B cell (primary cell): ENCODE results near the gene FSD1. TPM values are rescaled to one million over a fixed set of nuclear protein-coding genes. Genes with fewer than 3 reads are reported as not detected.

Experiments
- ATAC-seq: fragments of 200-7000 bp; cut with Tn5 transposase; one replicate; pipeline ENCODE4 v1.10.0; 2021; ENCODE audit warnings: low read depth, mild to moderate bottlenecking, moderate number of reproducible peaks, moderate library complexity
- CTCF ChIA-PET: fragments of 350-600 bp; sonication (Branson Sonifier 250); formaldehyde crosslinking; loops from one replicate; lab custom pipeline; 2021; ENCODE audit warnings: antibody characterized with exemption, inconsistent platforms; lab: Charles Lee
- POLR2A ChIA-PET: fragments of 350-600 bp; sonication (Branson Sonifier 250); formaldehyde crosslinking; loops from one replicate; lab custom pipeline; 2021; ENCODE audit warnings: antibody characterized with exemption; lab: Charles Lee
- DNase-seq: peaks from one replicate; pipeline ENCODE4 v3.0.0; 2013
- H2AFZ ChIP-seq: 2 replicates; pipeline ENCODE4 v1.6.1; 2012; ENCODE audit warnings: mild to moderate bottlenecking, low read depth, low read length; ENCODE audit not compliant: insufficient read depth, poor library complexity, severe bottlenecking
- H3K27ac ChIP-seq, 2 donors: 1 replicate in 1 of 2; 2 replicates in 1 of 2; pipeline ENCODE4 v1.5.1; 2012 to 2013; ENCODE audit warnings: low read length in 2 of 2, mild to moderate bottlenecking in 2 of 2, moderate library complexity in 1 of 2
- H3K27me3 ChIP-seq, 4 experiments: fragments of 200-600 bp in 1 of 4; sonication (generic) in 1 of 4; replicated peaks in 1 of 4; 1 replicate in 2 of 4; 2 replicates in 2 of 4; pipeline versions ENCODE4 v1.6.1 to v1.7.0; 2013 to 2016; ENCODE audit warnings: low read length in 3 of 4, mild to moderate bottlenecking in 2 of 4, mixed read lengths in 1 of 4, moderate library complexity in 1 of 4; ENCODE audit not compliant: insufficient read depth in 4 of 4, control insufficient read depth in 3 of 4; ENCODE audit errors: control extremely low read depth in 1 of 4
- H3K36me3 ChIP-seq, 2 experiments: replicated peaks in 1 of 2; 1 replicate in 1 of 2; 2 replicates in 1 of 2; pipeline versions ENCODE4 v1.6.1 to v1.7.1; 2013; ENCODE audit warnings: low read length in 1 of 2; ENCODE audit not compliant: insufficient read depth in 2 of 2, control insufficient read depth in 1 of 2; ENCODE audit errors: control extremely low read depth in 1 of 2, extremely low read depth in 1 of 2
- H3K4me1 ChIP-seq, 2 donors: fragments of 200-600 bp in 1 of 2; sonication (generic) in 1 of 2; 1 replicate in 1 of 2; 2 replicates in 1 of 2; pipeline versions ENCODE4 v1.5.1 to v1.6.1; 2013 to 2017; ENCODE audit warnings: low read length in 2 of 2; ENCODE audit not compliant: control insufficient read depth in 2 of 2, insufficient read depth in 2 of 2
- H3K4me2 ChIP-seq: replicated peaks from 2 replicates; pipeline ENCODE3; 2012; ENCODE audit warnings: mild to moderate bottlenecking, low read depth, low read length; ENCODE audit not compliant: poor library complexity, severe bottlenecking
- H3K4me3 ChIP-seq, 5 experiments: fragments of 200-600 bp in 1 of 5; sonication (generic) in 1 of 5; 1 replicate in 3 of 5; 2 replicates in 2 of 5; pipeline versions ENCODE4 v1.5.1 to v1.7.0; 2011 to 2016; ENCODE audit warnings: low read length in 4 of 5, mild to moderate bottlenecking in 4 of 5, low read depth in 2 of 5, control low read depth in 1 of 5, moderate library complexity in 1 of 5; ENCODE audit not compliant: insufficient read depth in 1 of 5; ENCODE audit errors: control extremely low read depth in 1 of 5, extremely low read depth in 1 of 5
- H3K79me2 ChIP-seq: fragments of 200-600 bp; sonication (generic); one replicate; pipeline ENCODE4 v1.6.0; 2016; ENCODE audit warnings: low read length; ENCODE audit not compliant: control insufficient read depth, insufficient read depth
- H3K9ac ChIP-seq: fragments of 200-600 bp; sonication (generic); 2 replicates; pipeline ENCODE4 v1.6.1; 2017; ENCODE audit warnings: mild to moderate bottlenecking, low read length, moderate library complexity
- H3K9me3 ChIP-seq, 3 donors: one replicate each; pipeline versions ENCODE4 v1.6.1 to v1.7.1; 2013; ENCODE audit warnings: low read length in 2 of 3; ENCODE audit not compliant: control insufficient read depth in 2 of 3, insufficient read depth in 1 of 3; ENCODE audit errors: control extremely low read depth in 1 of 3
- H4K20me1 ChIP-seq: 2 replicates; pipeline ENCODE4 v1.6.0; 2012; ENCODE audit warnings: mild to moderate bottlenecking, low read length; ENCODE audit not compliant: insufficient read depth, control insufficient read depth, poor library complexity, severe bottlenecking
- H3K27ac Mint-ChIP-seq: one replicate; pipeline ENCODE4 v1.8.0; 2021; ENCODE audit warnings: mixed read lengths
- H3K27me3 Mint-ChIP-seq: one replicate; pipeline ENCODE4 v1.8.0; 2021; ENCODE audit warnings: mixed read lengths
- H3K4me1 Mint-ChIP-seq: one replicate; pipeline ENCODE4 v1.8.0; 2021; ENCODE audit warnings: mixed read lengths
- H3K4me3 Mint-ChIP-seq: one replicate; pipeline ENCODE4 v1.8.0; 2021; ENCODE audit warnings: mixed read lengths
- H3K9me3 Mint-ChIP-seq: one replicate; pipeline ENCODE4 v1.8.0; 2022; ENCODE audit warnings: mixed read lengths; ENCODE audit not compliant: insufficient read depth
- EZH2 ChIP-seq: IDR thresholded peaks from 2 replicates; pipeline ENCODE4 v1.6.1; 2012; ENCODE audit warnings: borderline replicate concordance, low read depth, mild to moderate bottlenecking, moderate library complexity, low read length; ENCODE audit not compliant: insufficient read depth, poor library complexity, severe bottlenecking
- WGBS: methylation state at CpG from one replicate; pipeline ENCODE4 v1.1.5; 2013; ENCODE audit warnings: missing lambda C conversion rate; ENCODE audit not compliant: insufficient coverage; 5-methylcytosine and 5-hydroxymethylcytosine counted together
- intact Hi-C: fragments of 100-400 bp; cut with micrococcal nuclease; formaldehyde crosslinking; loops from one replicate; pipeline ENCODE4 v1.10.0; 2022
- polyA plus RNA-seq: library from polyadenylated mRNA; depleted of rRNA; stranded (reverse); fragments of >200 nt; gene quantifications from 2 replicates; pipeline ENCODE4 v1.2.3, GENCODE V29; 2012
- total RNA-seq, 2 donors: library from RNA; stranded (reverse); fragments of 120-200 nt in 1 of 2; gene quantifications; 1 replicate in 1 of 2; 2 replicates in 1 of 2; pipeline versions ENCODE4 v1.2.3 to v1.2.4, GENCODE V29; 2013 to 2022
- TF ChIP-seq, protein P1 (sequence below): fragments of 200-600 bp; IDR thresholded peaks from one replicate; pipeline ENCODE4 v1.8.0; 2022; ENCODE audit warnings: antibody characterized with exemption, mild to moderate bottlenecking

The FSD1 gene
- total and polyA plus RNA-seq, 2 donors (not counting 1 experiment from before 2014, with no cell fraction given) = 2.7 to 2.8 TPM

DNA sequence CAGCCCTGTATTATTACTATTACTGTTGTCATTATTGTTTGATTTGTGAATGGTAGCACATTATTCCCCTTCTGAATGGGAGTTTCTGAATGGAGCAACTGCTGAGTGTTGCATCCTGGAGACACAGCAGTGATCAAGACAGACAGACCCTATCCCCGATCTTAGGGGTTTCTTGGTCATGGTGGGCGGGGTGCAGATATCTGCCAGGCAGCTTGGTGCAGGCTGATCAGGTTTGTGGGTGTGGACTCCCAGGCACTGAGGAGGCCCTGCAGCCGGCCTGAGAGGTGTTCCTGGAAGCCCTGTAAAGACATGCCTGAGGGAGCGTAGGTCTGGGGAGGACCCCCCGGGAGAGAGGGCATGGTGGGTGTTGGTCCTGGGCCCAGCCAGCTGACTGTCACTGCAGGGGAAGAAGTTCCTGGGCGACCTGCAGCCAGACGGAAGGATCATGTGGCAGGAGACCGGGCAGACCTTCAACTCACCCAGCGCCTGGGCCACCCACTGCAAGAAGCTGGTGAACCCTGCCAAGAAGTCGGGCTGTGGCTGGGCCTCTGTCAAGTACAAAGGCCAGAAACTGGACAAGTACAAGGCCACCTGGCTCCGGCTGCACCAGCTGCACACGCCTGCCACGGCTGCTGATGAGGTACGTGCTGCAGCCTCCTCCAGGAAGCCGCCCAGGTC, 41.1 kb downstream of the FSD1 start:
- H3K27me3 Mint-ChIP-seq = no peaks in the 10 kb centered on the region
- whole genome bisulfite sequencing = 99% methylated on average over 15 of the region's 15 CpGs
- H3K27ac ChIP-seq = no peak overlapping the region
- H3K4me1 Mint-ChIP-seq = peaks cover 14% of the 10 kb centered on the region
- no peak overlapping the region for H3K9ac ChIP-seq
- H3K9me3 ChIP-seq = no peaks in the 10 kb centered on the region
- H3K4me3 ChIP-seq = no peak overlapping the region
- TF ChIP-seq EZH2 = no peak
- TF ChIP-seq, protein P1, sequence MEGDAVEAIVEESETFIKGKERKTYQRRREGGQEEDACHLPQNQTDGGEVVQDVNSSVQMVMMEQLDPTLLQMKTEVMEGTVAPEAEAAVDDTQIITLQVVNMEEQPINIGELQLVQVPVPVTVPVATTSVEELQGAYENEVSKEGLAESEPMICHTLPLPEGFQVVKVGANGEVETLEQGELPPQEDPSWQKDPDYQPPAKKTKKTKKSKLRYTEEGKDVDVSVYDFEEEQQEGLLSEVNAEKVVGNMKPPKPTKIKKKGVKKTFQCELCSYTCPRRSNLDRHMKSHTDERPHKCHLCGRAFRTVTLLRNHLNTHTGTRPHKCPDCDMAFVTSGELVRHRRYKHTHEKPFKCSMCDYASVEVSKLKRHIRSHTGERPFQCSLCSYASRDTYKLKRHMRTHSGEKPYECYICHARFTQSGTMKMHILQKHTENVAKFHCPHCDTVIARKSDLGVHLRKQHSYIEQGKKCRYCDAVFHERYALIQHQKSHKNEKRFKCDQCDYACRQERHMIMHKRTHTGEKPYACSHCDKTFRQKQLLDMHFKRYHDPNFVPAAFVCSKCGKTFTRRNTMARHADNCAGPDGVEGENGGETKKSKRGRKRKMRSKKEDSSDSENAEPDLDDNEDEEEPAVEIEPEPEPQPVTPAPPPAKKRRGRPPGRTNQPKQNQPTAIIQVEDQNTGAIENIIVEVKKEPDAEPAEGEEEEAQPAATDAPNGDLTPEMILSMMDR = no peak
- H3K27ac Mint-ChIP-seq = no peak overlapping the region
- H3K36me3 ChIP-seq = peaks cover 2 to 4% of the 10 kb centered on the region in 2 experiments
- H4K20me1 ChIP-seq = no peaks in the 10 kb centered on the region
- no peaks in the 10 kb centered on the region for H3K9me3 Mint-ChIP-seq
- DNase-seq = no peak
- no peak overlapping the region for H2AFZ ChIP-seq
- no peak overlapping the region for H3K4me2 ChIP-seq
- H3K4me1 ChIP-seq = peaks cover 6 to 19% of the 10 kb centered on the region in 2 donors
- intact Hi-C loops = no loop called here
- POLR2A ChIA-PET = no interaction called here
- no peaks in the 10 kb centered on the region for H3K27me3 ChIP-seq
- CTCF ChIA-PET = no interaction called here
- peak overlapping the region; percentile 50 for H3K4me3 Mint-ChIP-seq
- ATAC-seq = no peak
- H3K79me2 ChIP-seq = peaks cover 9% of the 10 kb centered on the region

DNA sequence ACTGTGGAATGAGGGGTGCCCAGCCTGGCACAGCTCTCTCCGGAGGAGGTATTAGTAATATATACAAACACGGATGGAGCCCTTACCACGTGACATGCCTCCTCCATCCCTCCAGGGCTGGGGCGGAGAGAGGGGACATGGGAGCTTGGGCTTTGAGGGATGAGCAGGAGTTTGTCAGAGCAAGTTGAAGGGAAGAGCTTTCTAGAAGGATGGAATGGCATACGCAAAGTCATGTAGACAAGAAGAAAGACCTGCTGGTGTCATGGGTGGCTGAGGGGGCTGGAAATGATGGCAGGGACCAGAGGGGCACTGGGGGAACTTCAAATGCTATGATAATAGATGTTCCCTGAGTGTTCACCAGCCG, 41.6 kb downstream of the FSD1 start:
- Histone ChIP-seq H3K4me2 (no peak overlapping the region), H3K79me2 (peaks cover 9% of the 10 kb centered on the region), H3K9ac (no peak overlapping the region), H3K27me3 (no peaks in the 10 kb centered on the region), H3K4me3 (no peak overlapping the region), H4K20me1 (no peaks in the 10 kb centered on the region), H3K9me3 (no peaks in the 10 kb centered on the region), H3K27ac (no peak overlapping the region), H3K4me1 (peaks cover 6 to 19% of the 10 kb centered on the region in 2 donors), H3K36me3 (peaks cover 2 to 4% of the 10 kb centered on the region in 2 experiments), H2AFZ (no peak overlapping the region)
- Mint-ChIP-seq H3K4me3 (peak overlapping the region; percentile 29), H3K4me1 (peaks cover 14% of the 10 kb centered on the region), H3K27me3 (no peaks in the 10 kb centered on the region), H3K9me3 (no peaks in the 10 kb centered on the region), H3K27ac (peak overlapping the region; percentile 37)
- DNase-seq (no peak), ATAC-seq (no peak)
- intact Hi-C loops = no loop called here
- POLR2A ChIA-PET = no interaction called here
- no peak for TF ChIP-seq EZH2
- TF ChIP-seq, protein P1 = no peak
- CTCF ChIA-PET = no interaction called here
- 93% methylated on average over 5 of the region's 6 CpGs for WGBS
